Kidney tubule cell (primary cell): ENCODE results near the gene ZG16B.
A peak's percentile ranks its signal among the peaks of the same experiment; 100 is the strongest.

Experiments
- DNase-seq: peaks from one replicate; pipeline ENCODE4 v3.0.0-alpha.2; 2018; ENCODE audit warnings: low spot score

ZG16B gene

GRCh38 chr16:2825049-2825742, 4.9 kb upstream of the ZG16B start:
- DNase-seq: no peak

DNA sequence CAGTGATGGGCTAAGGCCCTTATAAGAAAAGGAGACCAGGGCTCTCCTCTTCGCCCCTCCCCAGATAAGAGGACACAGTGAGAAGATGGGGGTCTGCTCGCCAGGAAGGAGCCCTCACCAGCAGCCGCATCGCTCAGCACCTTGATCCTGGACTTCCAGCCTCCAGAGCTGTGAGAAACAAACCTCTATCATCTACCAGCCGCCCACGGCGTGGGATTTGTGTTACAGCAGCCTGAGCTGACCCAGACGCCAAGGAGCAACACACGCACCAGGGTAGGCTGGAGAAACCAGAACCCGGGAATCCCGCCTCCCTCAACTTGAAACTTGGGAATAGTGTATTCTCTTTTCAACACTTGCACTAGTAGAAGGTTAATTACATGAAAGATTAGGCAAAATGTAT, 4.2 kb upstream of the ZG16B start:
- no peak for DNase-seq

GRCh38 chr16:2826591-2827373, 3.3 kb upstream of the ZG16B start:
- no peak for DNase-seq

DNA sequence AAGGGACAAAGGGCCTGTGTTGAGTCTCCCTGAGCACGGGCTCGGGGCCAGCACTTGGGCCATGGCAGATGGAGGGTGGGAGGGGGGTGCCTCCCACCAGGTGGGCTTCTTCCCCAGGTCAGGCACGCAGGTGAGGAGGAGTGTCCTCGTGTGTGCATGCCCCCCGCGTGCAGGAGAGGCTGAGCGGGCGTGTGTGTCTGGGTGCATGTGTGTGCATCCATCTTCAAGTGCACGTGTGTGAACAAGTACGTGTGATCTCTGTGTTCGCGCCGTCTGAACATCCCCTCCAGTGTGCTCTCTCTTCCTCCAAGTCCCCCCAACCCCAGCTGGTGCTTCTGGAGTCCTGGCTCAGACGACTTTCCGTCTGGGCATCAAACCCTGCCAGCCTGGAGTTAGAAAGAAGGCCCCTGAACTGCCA, 2.7 kb upstream of the ZG16B start:
- no peak for DNase-seq

DNA sequence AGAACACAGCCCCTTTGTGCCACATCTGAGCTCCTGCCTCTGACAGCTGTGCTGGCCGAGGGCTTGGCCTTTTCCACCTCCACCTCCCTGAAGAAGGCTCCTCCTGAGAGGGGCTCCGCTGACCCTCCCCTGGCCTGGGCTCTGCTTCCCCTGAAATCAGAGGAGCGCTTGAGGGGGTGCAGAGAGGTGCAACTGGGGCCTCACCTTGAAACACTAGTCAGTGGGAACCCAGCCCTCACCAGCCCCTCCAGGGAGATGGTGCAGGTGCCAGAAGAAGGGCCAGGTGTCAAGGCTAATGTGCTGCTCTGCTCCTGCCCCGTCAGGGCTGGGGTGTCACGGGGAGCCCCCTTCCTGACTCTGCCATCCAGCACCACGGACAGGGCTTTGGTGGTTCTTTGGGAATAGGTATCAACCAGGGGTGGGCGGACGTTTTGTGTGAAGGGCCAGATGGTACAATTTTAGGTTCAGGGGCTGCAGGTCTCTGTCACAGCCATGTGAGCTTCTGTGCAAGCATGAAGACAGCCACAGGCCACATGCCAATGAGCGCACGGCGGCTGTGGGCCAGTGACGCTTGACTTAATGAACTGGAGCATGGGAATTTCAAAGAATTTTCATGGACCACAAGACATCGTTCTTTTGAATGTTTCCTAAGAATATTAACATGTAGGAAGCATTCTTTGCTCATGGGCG, 2.1 kb upstream of the ZG16B start:
- no peak for DNase-seq

GRCh38 chr16:2828521-2828840, 1.6 kb upstream of the ZG16B start:
- no peak for DNase-seq

GRCh38 chr16:2828876-2829430, 1.1 kb upstream of the ZG16B start:
- no peak for DNase-seq

- no peak for DNase-seq
Measured at GRCh38 chr16:2830355-2830695, 222 bp downstream of the ZG16B start.

- no peak for DNase-seq
Measured at GRCh38 chr16:2831203-2831602, 1.1 kb downstream of the ZG16B start.

DNA sequence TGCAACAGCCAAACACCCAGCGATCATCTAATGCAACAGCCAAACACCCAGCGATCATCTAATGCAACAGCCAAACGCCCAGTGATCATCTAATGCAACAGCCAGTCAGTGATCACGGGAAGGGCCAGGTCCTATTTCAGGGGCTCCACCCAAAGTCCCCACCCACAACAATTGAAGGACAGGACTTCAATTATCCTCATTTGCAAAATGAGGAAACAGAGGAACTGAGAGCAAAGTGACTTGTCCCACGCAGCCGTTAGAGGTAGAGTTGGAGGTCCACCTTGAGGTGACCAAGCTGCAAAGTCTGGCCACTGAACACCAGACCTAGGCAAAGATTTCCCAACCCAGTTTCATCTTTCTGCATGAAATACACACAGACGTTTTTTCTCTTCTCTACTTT, 3.7 kb downstream of the ZG16B start:
- no peak for DNase-seq

GRCh38 chr16:2834968-2835367, 4.9 kb downstream of the ZG16B start:
- DNase-seq: no peak

DNA sequence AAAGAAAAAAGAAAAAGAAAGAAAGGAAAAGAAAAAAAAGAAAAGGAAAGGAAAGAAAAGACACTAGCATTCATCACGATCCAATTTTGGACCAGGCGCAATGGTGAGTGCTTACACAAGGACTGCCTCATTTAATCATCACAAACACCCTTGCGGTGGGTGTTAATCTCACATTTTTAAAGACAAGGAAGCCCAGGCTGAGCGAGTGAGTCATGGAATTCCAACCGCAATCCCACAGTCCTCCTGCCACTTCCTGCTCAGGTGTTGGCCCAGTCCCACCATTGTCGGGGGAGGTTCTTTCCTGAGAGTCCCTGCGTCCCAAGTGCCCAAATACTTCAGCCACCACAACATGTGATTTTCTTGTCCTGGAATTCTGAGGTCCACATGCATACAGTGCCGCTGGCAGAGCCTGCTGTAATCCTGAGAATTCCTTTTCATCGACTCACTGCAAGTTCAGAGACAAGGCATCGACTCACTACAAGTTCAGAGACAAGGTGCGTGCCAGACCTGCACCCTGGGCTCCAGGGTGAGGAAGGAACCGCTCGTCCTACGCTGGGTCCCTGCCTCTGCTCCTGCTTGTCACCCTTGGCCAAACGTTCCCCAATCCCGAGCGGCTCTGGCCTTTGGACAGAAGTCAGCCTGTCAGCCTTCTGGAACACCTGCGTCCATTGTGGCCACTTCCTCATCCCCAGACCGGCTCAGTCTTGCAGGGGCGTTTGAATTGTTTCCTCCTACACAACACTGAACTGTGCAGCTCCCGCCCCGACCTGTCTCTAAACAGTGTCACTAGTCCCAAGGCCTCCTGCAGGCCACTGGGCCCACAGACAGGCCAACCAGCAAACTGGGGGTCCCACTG, 5.8 kb downstream of the ZG16B start:
- DNase-seq: peak; percentile 100

GRCh38 chr16:2836646-2837508, 6.8 kb downstream of the ZG16B start:
- no peak for DNase-seq

DNA sequence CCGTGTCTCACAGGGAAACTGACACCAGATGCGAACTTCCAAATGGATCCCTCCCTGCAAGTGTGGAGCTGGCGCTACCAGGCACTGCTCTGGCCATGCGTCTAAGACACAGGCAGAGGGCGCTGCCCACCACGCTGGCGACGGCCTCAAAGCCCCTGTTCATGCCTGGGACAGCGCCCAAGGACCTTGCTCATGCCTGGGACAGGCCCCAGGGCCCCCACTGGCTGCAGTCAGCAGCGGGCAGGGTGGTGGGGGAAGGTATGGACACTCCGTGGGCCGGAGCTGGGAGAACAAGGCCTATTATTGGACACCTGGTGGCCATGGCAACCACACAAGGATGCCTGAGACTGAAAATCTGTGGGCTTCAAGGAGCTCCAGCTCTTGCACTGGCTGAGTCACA, 8.8 kb downstream of the ZG16B start:
- peak; percentile 91 for DNase-seq

DNA sequence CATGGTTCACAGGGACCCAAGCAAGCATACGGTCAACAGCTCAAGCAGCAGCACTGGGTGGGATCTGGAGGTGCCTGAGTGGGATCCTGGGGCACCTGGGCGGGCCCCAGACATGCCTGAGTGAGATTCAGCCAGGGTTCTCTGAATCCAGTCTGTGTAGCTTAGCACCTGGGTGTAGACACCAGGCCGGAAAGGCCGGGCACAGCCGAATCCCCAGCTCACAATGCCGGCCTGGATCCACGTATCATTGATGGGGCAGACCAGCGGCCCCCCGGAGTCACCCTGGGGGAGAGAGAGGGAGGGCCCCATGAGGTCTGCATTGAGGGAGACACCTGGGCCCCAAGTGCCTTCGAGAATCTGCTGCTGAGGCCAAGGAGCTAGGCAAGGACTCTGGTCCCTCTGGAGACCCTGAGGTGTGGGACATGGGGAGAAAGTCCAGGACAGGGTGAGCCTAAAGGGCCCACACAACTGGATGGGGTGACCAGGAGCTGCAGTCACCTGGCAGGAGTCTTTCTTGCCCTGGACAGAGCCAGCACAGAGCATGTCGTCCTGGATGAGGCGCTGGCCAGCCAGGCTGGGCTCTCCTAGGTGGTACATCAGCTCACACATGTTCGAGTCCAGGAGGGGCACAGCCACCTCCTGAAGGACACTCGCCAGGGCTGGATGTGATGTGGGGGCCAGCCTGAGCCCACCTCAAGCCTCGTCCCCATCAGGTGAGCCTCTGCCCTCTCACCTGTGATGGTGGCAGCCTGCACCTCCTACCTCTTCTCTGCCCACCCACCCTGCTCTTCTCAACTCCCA, 9.7 kb downstream of the ZG16B start:
- no peak for DNase-seq

- DNase-seq: no peak
Measured at GRCh38 chr16:2840914-2841313, 10.8 kb downstream of the ZG16B start.

GRCh38 chr16:2841606-2842339, 11.7 kb downstream of the ZG16B start:
- no peak for DNase-seq

GRCh38 chr16:2842340-2843000, 12.4 kb downstream of the ZG16B start:
- DNase-seq: peak; percentile 32

- no peak for DNase-seq
Measured at GRCh38 chr16:2843526-2843925, 13.4 kb downstream of the ZG16B start.
